Activated CD8-positive, alpha-beta memory T cell treated with anti-CD3 and anti-CD28 coated beads for 36 hours (primary cell): Measurements from ENCODE around the gene PTPRT. TPM values are rescaled to one million over a fixed set of nuclear protein-coding genes. Genes with fewer than 3 reads are reported as not detected.

ENCODE experiments used
- CTCF ChIA-PET: fragments of 350-600 bp; sonication (Branson Sonifier 250); formaldehyde crosslinking; loops from one replicate; lab custom pipeline; 2021; ENCODE audit warnings: antibody characterized with exemption; lab: Charles Lee
- POLR2A ChIA-PET: fragments of 350-600 bp; sonication (Branson Sonifier 250); formaldehyde crosslinking; loops from one replicate; lab custom pipeline; 2021; ENCODE audit warnings: antibody characterized with exemption; lab: Charles Lee
- total RNA-seq, 2 experiments: library from RNA; stranded (reverse); gene quantifications; one replicate each; pipeline ENCODE4 v1.2.3, GENCODE V29; 2021

Gene PTPRT
- total RNA-seq, 2 experiments from 2014 or later: not detected

DNA sequence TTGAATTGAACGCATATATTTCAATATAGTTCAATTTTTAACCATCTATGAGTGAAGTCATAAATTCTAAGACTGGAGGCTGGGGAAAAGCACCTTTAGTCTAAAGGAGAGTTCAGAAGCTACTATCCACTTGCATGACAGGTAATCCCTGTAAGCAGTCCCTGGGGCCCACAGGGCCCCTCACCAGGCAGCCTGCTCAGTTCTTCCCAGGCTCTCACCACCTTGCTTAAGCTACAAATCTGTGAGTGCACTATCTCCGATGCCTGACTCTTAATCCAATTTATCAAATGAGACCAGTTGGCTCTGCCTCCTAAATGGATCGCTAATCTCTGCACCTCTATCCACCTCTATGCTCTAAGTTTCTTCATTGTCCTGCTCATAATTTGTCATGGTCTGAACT lies 413.8 kb downstream of the PTPRT start:
- POLR2A ChIA-PET: no interaction called here
- CTCF ChIA-PET: no interaction called here

DNA sequence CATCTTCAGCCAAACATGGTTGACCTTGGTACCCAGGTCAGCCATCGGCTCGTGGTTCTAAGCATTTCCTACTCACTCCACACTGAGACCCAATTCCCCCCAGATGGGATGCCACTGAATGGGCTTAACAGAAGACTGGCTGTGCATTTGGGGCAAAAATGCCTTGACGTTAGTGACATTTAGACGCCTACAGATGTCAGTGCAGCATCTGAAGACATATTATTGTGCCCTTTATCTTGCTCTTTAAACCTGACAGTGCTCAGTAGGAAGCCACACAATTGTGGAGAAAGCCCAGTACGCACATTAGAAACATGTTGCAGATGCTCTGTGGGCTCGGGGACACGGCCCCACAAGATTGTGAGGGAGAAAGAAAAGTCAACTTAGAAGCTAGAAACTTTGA lies 414.7 kb downstream of the PTPRT start:
- ChIA-PET POLR2A (no interaction called here), CTCF (no interaction called here)

DNA sequence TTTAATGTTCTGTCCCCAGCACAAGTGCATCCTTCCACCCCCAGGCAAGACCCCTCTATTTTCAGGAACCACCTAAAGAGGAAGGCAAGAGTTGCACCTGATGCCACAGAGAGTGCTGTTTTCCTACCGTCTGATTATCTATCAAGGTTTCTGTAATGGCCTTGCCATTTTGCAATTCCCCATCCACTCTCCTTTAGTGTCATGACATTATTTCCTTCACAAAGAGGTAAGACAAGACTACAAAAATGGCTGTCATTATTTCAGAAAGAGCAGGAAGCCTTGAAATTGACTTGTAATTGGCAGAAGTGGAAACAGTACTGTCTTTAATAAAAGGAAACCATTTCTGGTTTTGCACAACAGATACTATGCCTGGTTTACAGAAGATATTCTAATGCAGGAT lies 426.7 kb downstream of the PTPRT start:
- ChIA-PET CTCF (no interaction called here), POLR2A (no interaction called here)

GRCh38 chr20:42756991-42757390 lies 432.7 kb downstream of the PTPRT start:
- POLR2A ChIA-PET: no interaction called here
- CTCF ChIA-PET: no interaction called here

- ChIA-PET POLR2A (no interaction called here), CTCF (no interaction called here)
Observed at GRCh38 chr20:42754706-42755105, 435.0 kb downstream of the PTPRT start.

GRCh38 chr20:42752620-42753019 lies 437.1 kb downstream of the PTPRT start:
- POLR2A ChIA-PET: no interaction called here
- CTCF ChIA-PET: no interaction called here

- CTCF ChIA-PET: no interaction called here
- POLR2A ChIA-PET: no interaction called here
Observed at GRCh38 chr20:42749556-42749955, 440.1 kb downstream of the PTPRT start.

GRCh38 chr20:42747765-42748411 lies 441.8 kb downstream of the PTPRT start:
- ChIA-PET POLR2A (no interaction called here), CTCF (no interaction called here)

GRCh38 chr20:42744756-42745465 lies 444.8 kb downstream of the PTPRT start:
- CTCF ChIA-PET: no interaction called here
- POLR2A ChIA-PET: no interaction called here

DNA sequence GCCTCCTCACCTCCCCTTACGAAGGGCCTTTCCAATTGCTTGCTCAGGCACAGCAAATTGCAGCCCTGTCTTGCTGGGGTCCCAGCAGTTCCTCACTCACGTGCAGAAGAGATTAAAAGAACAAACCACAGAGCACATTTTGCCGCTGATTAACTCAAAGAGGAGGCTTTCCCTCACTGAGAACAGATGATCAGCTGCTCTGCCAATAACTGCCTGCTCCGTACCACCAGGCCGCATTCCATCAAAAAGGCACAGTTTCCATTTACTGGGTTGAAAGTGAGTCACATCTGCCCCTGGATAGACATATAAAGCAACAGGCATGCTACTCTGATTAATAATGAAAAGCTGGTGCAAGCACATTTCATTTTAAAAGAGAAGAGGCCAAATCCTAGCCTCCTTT lies 446.8 kb downstream of the PTPRT start:
- CTCF ChIA-PET: no interaction called here

DNA sequence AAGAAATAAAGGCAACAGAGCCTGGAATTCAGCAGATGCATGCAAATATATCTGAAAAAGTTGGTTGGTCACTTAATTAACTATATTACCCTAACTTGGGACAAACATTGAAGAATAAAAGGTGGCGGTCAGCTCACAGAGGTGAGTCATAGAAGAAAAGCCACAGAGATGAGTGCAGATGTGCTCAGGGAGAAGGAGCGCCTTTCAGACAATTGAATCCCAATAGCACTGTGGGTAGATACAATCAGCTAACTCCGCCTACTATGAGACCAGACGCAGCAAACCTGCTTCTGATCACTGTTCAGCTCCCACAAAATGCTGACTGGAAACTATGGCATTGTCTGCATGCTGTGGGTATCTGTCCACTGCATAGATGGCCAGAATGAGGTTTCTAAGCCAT lies 447.8 kb downstream of the PTPRT start:
- CTCF ChIA-PET: no interaction called here
- POLR2A ChIA-PET: no interaction called here

More for the DNA sequence above, 446.8 kb downstream of the PTPRT start:
- POLR2A ChIA-PET: no interaction called here

DNA sequence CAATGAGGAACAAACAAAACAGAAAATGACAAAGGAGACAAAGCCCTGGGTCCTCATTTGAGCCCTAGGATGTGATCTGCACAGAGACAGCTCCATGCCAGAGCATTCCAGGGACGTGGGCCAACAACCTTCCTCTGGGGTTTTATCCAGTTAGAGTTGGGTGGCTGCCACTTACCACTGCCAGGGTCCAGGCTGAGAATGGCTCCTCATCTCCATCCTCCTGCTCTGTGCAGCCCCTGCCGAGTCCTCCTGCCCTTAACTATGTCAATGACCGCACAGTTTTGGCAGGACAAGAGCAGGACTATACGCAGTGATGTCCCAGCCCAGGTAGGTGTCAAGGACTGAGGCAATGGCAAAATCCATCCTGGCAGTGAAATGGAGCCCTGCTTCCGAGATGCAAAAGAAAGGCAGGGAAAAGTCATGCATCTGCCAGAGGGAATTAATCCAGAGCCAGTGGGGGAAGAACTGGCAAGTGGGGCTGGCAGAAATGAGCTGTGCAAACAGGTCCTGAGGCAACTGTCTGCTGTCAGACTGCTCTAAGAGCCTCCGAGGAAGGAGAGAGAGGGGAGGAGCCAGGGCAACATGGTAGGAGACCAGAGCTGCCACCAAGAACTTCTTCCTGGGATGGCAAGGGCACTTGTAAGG lies 449.4 kb downstream of the PTPRT start:
- POLR2A ChIA-PET: no interaction called here
- CTCF ChIA-PET: no interaction called here

DNA sequence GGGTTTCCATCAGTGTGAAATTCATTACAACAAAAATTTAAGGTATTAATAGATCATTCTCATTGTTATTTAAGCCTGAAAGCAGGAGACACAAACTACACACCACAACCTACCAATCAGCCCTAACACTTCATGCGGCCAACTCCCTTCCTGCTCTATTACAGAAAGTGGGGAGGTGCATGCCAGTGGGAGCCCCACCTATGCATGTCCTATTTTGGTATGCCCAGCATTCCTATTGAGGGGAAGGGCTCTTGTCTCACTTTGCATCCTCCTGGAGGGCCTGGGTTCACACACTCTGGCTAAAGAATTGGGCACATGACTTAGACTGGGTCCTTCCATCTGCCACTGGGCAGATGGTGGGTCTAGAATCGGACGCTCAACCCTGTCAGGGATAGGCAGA lies 450.0 kb downstream of the PTPRT start:
- ChIA-PET POLR2A (no interaction called here), CTCF (no interaction called here)

GRCh38 chr20:42735539-42735938 lies 454.2 kb downstream of the PTPRT start:
- POLR2A ChIA-PET: no interaction called here
- CTCF ChIA-PET: no interaction called here

- POLR2A ChIA-PET: no interaction called here
Observed at GRCh38 chr20:42734660-42735368, 454.9 kb downstream of the PTPRT start.

DNA sequence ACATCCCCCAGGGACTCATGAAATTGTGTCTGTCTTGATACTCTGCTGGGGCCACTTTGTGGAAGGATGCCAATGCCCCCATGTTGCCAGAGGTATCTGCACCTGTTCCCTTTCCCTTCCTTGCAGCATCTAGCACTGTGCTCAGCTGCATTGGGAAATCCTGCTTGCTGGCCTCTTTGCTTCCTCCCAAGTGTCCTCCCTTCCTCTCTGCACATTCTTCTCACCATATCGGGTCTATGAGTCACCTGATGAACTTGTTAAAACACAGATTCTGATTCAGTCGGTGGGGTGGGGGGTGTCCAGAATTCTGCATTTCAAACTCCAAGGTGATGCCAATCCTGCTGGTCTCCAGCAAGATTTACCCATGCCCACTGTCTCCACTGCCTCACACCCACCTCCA lies 467.8 kb downstream of the PTPRT start:
- ChIA-PET CTCF (no interaction called here), POLR2A (no interaction called here)

More at GRCh38 chr20:42734660-42735368, 454.9 kb downstream of the PTPRT start:
- CTCF ChIA-PET: no interaction called here

DNA sequence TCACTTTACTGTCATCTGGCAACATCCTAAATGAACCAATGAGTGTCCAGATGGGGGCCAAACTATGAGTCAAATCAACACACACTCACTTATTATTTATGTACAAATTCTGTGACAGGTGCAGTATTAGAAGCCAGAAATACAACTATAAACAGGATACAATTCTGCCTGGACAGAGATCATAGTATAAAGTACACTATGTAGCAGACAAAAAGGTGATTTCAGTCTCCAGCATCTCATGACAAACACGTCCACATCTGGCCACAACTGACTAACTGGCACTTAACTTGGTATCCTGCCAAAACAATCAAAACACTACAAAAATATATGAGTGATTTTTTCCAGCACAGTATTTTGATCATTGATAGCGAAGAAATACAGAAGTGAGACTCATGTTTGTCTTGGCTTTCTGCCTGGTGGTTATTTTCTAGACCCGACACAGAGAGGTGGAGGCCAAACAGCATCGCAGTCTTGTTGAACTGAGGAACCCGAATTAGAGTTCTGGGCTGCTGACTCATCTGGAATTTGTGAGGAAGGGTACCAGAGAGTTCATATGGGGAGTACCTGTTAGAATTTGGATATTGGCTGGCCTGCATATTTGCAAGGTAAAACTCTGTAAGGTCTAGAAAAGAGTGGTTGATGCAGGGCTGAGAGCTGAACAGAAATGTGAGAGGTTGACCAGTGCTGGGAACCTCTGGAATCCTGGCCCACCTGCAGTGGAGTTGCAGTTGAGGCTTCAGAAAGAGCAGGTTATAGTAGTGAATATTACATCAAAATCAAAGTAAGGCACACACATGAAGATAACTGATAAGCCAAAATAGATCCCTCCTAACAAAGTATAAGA lies 475.2 kb downstream of the PTPRT start:
- POLR2A ChIA-PET: no interaction called here
- CTCF ChIA-PET: no interaction called here

- ChIA-PET CTCF (no interaction called here), POLR2A (no interaction called here)
Observed at GRCh38 chr20:42708266-42708665, 481.4 kb downstream of the PTPRT start.

DNA sequence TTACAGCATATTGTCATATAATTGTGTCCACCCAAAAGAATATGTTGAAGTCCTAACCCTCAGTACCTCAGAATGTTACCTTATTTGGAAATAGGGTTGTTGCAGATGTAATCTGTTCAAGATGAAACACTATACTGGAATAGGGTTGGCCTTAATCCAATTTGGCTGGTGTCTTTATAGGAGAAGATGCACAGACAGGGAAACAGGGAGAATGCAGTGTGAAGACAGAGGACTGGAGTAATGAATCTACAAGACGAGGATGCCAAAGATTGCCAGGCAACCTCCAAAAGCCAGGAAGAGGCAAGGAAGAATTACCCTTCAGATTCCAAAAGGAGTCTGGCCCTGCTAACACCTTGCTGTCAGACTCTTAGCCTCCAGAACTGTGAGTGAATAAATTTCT lies 482.9 kb downstream of the PTPRT start:
- POLR2A ChIA-PET: no interaction called here
- CTCF ChIA-PET: no interaction called here
